B cell (primary cell): ENCODE measurements around the gene OR51D1.

Source experiments
- CTCF ChIP-seq: fragments of 200-600 bp; IDR thresholded peaks from one replicate; pipeline ENCODE4 v1.8.0; 2022; ENCODE audit warnings: antibody characterized with exemption, mild to moderate bottlenecking
- EZH2 ChIP-seq: IDR thresholded peaks from 2 replicates; pipeline ENCODE4 v1.6.1; 2012; ENCODE audit warnings: borderline replicate concordance, low read depth, mild to moderate bottlenecking, moderate library complexity, low read length; ENCODE audit not compliant: insufficient read depth, poor library complexity, severe bottlenecking

- no peak for TF ChIP-seq CTCF
- TF ChIP-seq EZH2 = no peak
Observed at GRCh38 chr11:4639931-4640330, 2.7 kb downstream of the OR51D1 start.
